HG03520 (cell line): ENCODE measurements around the gene ASIC3.
A peak's percentile ranks its signal among the peaks of the same experiment; 100 is the strongest.

Experiments used
- ATAC-seq: cut with Tn5 transposase; IDR thresholded peaks from one replicate; pipeline ENCODE4 v1.9.1; 2021; ENCODE audit warnings: mild to moderate bottlenecking, moderate library complexity; ENCODE audit not compliant: unreplicated experiment

Gene ASIC3

GRCh38 chr7:151069841-151070573 lies 21.7 kb downstream of the ASIC3 start:
- no peak for ATAC-seq

- no peak for ATAC-seq
These were observed 22.2 kb downstream of the ASIC3 start for GRCh38 chr7:151070574-151070960.

DNA sequence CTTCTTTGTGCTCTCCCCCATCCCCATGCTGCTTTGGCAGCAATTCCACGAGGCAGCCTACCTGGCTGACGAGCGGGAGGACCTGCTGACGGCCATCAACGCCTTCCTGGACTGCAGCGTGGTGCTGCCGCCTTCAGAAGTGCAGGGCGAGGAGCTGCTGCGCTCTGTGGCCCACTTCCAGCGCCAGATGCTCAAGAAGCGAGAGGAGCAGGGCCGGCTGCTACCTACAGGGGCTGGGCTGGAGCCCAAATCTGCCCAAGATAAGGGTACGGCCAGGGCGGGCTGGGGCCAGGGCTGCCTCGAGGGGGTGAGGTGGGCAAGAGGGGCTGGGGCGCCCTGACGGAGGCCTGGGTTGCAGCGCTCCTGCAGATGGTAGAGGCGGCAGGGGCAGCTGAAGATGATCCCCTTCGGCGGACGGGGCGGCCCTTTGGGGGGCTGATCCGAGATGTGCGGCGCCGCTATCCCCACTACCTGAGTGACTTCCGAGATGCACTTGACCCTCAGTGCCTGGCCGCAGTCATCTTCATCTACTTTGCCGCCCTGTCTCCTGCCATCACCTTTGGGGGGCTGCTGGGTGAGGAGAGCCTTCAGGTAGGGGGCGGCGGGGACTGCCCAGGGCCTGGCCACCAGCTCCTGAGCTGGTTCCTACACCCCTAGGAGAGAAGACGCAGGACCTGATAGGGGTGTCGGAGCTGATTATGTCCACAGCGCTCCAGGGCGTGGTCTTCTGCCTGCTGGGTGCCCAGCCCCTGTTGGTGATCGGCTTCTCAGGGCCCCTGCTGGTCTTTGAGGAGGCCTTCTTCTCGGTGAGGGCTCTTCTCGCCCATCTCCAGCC lies 22.9 kb downstream of the ASIC3 start:
- no peak for ATAC-seq

- no peak for ATAC-seq
These were observed 25.7 kb downstream of the ASIC3 start for GRCh38 chr7:151073990-151074389.

GRCh38 chr7:151074817-151075661 lies 26.7 kb downstream of the ASIC3 start:
- no peak for ATAC-seq

DNA sequence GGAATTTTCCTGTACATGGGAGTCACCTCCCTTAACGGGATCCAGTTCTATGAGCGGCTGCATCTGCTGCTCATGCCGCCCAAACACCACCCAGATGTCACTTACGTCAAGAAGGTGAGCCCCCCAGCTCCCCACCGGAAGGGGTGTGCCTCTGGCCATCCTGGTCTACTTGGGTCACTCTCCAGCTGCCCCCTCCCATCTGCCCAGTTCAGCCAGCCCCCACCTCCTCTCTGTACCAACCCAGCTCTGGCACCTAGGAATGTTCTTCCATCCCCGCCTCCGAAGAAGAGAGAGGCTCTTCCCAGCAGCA lies 27.3 kb downstream of the ASIC3 start:
- ATAC-seq: no peak

DNA sequence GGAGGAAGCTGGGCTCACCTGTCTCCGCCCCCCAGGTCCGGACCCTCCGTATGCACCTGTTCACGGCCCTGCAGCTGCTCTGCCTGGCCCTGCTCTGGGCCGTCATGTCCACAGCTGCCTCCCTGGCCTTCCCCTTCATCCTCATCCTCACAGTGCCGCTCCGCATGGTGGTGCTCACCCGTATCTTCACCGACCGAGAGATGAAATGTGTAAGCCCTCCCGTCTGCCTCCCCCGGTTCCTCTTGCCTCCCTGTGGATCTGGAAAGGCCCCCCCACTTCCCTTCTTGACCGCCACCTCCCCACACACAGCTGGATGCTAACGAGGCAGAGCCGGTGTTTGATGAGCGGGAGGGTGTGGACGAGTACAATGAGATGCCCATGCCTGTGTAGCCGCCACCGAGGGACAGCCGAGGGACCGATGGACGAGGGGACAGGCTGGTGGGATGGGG lies 27.7 kb downstream of the ASIC3 start:
- ATAC-seq: no peak

GRCh38 chr7:151076863-151077704 lies 28.8 kb downstream of the ASIC3 start:
- ATAC-seq: no peak

DNA sequence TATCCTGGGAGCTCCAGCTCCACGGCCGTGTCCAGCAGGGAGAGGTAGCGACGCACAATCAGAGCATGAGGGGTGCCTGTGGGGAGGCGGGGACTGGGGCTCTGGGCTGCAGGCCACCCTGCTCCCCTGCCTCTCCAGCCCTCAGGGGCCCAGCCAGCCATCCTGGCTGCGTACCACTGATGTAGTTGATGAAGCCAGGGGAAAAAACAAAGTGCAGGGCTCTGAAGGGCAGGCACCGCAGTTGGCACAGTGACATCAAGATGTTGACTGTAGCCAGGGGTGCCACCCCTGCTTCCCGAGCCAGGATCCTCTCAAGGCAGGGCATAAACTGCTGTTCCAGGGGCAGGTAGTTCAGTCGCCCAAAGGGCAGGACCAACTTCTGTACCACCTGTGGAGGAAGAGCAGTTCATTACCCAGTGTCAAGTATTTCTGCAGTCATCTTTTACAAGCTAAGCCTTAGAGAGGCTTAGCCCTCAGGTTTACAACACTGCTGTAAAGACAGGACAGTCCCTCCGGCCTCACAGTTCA lies 29.4 kb downstream of the ASIC3 start:
- ATAC-seq: no peak

GRCh38 chr7:151078233-151079040 lies 30.1 kb downstream of the ASIC3 start:
- no peak for ATAC-seq

GRCh38 chr7:151079199-151079910 lies 31.0 kb downstream of the ASIC3 start:
- no peak for ATAC-seq

- no peak for ATAC-seq
These were observed 31.8 kb downstream of the ASIC3 start for GRCh38 chr7:151080067-151080521.

DNA sequence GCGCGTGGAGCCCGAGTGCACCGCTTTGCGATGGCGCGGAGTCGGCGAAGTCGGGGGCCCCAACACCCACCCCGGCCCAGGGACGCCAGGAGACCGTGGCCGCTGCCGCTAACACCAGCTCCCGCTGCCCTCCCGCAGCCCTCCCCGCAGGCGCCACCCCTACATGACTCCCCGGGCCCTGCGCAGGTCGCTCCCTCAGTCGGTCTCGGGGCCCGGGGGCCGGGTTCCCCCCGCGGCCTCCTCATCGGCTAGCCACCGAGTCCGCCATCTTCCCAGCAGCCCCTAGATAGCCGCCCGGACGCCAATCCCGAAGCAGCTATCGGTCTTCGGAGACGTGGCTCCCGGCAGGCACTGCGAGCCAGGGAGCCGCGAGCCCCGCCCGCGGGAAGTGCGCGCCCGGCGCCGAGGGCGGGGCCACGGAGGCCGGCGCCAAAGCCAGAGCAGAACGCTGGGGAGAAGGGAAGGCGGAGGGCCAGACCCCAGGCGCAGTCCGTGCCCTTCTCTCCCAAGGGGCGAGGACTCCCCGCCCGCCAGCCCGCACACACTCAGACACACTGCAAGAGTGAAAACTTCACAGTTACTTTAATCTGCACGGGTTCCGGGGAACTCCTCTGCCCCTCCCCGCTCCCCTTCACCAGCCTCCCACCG lies 32.3 kb downstream of the ASIC3 start, which contains the start of gene FASTK:
TSS of gene FASTK (minus strand) at position 288 of the 648 bp plus-strand sequence. CDS start at position 245, 43 bp downstream.
- ATAC-seq: peak; percentile 76

- no peak for ATAC-seq
These were observed 33.1 kb downstream of the ASIC3 start for GRCh38 chr7:151081170-151082101.

DNA sequence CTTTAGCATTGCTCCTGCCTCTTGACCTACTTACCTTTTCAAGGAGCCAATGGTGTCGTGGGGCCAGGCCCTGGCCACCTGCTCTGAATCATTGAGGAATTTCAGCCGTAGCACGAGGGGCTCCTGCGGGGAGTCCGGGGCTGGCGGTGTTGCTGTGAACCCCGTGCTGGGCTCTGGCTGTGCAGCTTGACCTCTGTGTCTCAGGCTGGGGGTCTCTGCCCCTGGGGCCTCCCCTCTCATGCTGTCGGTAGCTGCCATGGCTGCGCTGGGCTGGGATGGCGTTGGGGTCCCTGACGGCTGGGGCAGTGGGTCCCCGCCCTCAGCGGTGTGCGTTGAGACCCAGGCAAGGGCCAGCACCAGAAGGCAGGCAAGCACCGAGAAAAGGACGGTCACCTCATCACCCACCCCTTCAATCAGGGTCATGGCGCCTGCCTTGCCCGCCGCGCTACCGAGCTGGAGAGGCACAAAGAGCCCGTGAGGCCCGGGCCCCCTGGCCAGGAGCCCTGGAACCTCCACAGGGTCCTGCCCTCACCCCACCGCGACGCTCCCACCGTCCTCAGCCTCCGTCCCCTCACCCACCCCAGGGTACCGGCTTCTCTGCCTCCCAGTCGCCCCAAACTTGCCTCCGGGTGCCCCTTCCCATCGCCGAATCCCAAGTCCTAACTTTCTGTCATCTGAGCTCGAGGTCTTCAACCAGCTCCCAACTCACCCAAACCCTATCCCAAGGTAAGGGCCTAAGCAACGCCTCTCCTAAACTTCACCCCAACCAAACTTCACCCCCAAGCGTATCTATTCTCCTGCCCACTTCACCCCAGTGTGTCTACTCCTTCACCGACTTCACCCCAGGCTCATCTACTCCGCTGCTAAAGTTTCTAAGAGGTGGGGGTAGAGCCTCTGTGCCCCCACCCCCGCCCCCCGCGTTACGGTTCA lies 34.1 kb downstream of the ASIC3 start:
- ATAC-seq: no peak
